Endodermal cell (in vitro differentiated cells): Measurements from ENCODE around the gene ACOD1. TPM values are rescaled to one million over a fixed set of nuclear protein-coding genes. Genes with fewer than 3 reads are reported as not detected.

Experiments used
- DNase-seq: peaks from one replicate; pipeline ENCODE4 v3.0.0-alpha.2; 2017
- H3K27ac ChIP-seq: 2 replicates; pipeline ENCODE4 v1.5.1; 2013; ENCODE audit warnings: mild to moderate bottlenecking, low read depth, low read length, moderate library complexity
- H3K27me3 ChIP-seq: 2 replicates; pipeline ENCODE4 v1.6.1; 2013; ENCODE audit warnings: mild to moderate bottlenecking, low read length, moderate library complexity; ENCODE audit not compliant: insufficient read depth, control insufficient read depth, poor library complexity, severe bottlenecking
- H3K36me3 ChIP-seq: 2 replicates; pipeline ENCODE4 v1.7.0; 2013; ENCODE audit warnings: mild to moderate bottlenecking, low read length, moderate library complexity; ENCODE audit not compliant: control insufficient read depth, insufficient read depth
- H3K4me1 ChIP-seq: one replicate; pipeline ENCODE4 v1.7.0; 2013; ENCODE audit warnings: low read length; ENCODE audit not compliant: control insufficient read depth, insufficient read depth
- H3K4me3 ChIP-seq: 2 replicates; pipeline ENCODE4 v1.5.1; 2013; ENCODE audit warnings: mild to moderate bottlenecking, low read length, moderate library complexity
- H3K9ac ChIP-seq: 2 replicates; pipeline ENCODE4 v1.6.1; 2013; ENCODE audit warnings: mild to moderate bottlenecking, low read length, moderate library complexity; ENCODE audit not compliant: poor library complexity, severe bottlenecking; ENCODE audit errors: extremely low read depth
- H3K9me3 ChIP-seq: 2 replicates; pipeline ENCODE4 v1.6.1; 2013; ENCODE audit warnings: mild to moderate bottlenecking, low read length, moderate library complexity; ENCODE audit not compliant: control insufficient read depth
- H3K27ac Mint-ChIP-seq: 2 replicates; pipeline ENCODE4 v1.8.0; 2020; ENCODE audit warnings: mixed read lengths
- H3K27me3 Mint-ChIP-seq: 2 replicates; pipeline ENCODE4 v1.8.0; 2021; ENCODE audit warnings: mild to moderate bottlenecking, mixed read lengths; ENCODE audit not compliant: insufficient read depth
- H3K36me3 Mint-ChIP-seq: 2 replicates; pipeline ENCODE4 v1.8.0; 2020; ENCODE audit warnings: low read depth, mixed read lengths
- H3K4me1 Mint-ChIP-seq: 2 replicates; pipeline ENCODE4 v1.8.0; 2020; ENCODE audit warnings: mixed read lengths
- H3K4me3 Mint-ChIP-seq: 2 replicates; pipeline ENCODE4 v1.8.0; 2020; ENCODE audit warnings: mild to moderate bottlenecking, moderate library complexity, mixed read lengths
- H3K9me3 Mint-ChIP-seq: 2 replicates; pipeline ENCODE4 v1.8.0; 2020; ENCODE audit warnings: mild to moderate bottlenecking, mixed read lengths
- WGBS, 2 experiments: methylation state at CpG; one replicate each; pipeline versions ENCODE4 v1.1.5 to v1.1.7; 2013; ENCODE audit warnings: missing lambda C conversion rate in 2 of 2, mixed read lengths in 1 of 2; ENCODE audit not compliant: insufficient coverage in 1 of 2, insufficient read length in 1 of 2; 5-methylcytosine and 5-hydroxymethylcytosine counted together
- total RNA-seq, 2 donors: library from RNA; stranded (reverse); fragmentation: NEBNext Ultra II Directional in 1 of 2; extraction: Animal tissue kit (Norgen Biotek cat#: 25700) in 1 of 2; gene quantifications; 2 replicates in 1 of 2; 3 replicates in 1 of 2; pipeline ENCODE4 v1.2.1, GENCODE V29; 2021
- TF ChIP-seq, protein P1 (sequence below): fragments of 200-600 bp; sonication (generic); conservative IDR thresholded peaks from 2 replicates; pipeline ENCODE4 v1.5.0; 2021; ENCODE audit warnings: antibody characterized with exemption, mild to moderate bottlenecking

The ACOD1 gene
- total RNA-seq, 2 donors from 2014 or later = not detected

GRCh38 chr13:76934671-76935070 is 13.6 kb upstream of the ACOD1 start:
- H3K36me3 ChIP-seq = no peaks in the 10 kb centered on the region
- no peak overlapping the region for H3K4me3 ChIP-seq
- H3K4me1 ChIP-seq = no peaks in the 10 kb centered on the region
- H3K4me1 Mint-ChIP-seq = no peaks in the 10 kb centered on the region
- no peak overlapping the region for H3K27ac ChIP-seq
- DNase-seq = no peak
- 91% methylated on average over 1 of the region's 1 CpG; no CpG with 5 or more reads in 1 of the 2 experiments for WGBS, 2 experiments
- no peak overlapping the region for H3K27ac Mint-ChIP-seq
- TF ChIP-seq, protein P1, sequence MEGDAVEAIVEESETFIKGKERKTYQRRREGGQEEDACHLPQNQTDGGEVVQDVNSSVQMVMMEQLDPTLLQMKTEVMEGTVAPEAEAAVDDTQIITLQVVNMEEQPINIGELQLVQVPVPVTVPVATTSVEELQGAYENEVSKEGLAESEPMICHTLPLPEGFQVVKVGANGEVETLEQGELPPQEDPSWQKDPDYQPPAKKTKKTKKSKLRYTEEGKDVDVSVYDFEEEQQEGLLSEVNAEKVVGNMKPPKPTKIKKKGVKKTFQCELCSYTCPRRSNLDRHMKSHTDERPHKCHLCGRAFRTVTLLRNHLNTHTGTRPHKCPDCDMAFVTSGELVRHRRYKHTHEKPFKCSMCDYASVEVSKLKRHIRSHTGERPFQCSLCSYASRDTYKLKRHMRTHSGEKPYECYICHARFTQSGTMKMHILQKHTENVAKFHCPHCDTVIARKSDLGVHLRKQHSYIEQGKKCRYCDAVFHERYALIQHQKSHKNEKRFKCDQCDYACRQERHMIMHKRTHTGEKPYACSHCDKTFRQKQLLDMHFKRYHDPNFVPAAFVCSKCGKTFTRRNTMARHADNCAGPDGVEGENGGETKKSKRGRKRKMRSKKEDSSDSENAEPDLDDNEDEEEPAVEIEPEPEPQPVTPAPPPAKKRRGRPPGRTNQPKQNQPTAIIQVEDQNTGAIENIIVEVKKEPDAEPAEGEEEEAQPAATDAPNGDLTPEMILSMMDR = no peak
- H3K4me3 Mint-ChIP-seq = no peak overlapping the region
- peaks cover 6% of the 10 kb centered on the region for H3K9me3 ChIP-seq
- no peak overlapping the region for H3K9ac ChIP-seq
- H3K36me3 Mint-ChIP-seq = no peaks in the 10 kb centered on the region
- no peaks in the 10 kb centered on the region for H3K27me3 Mint-ChIP-seq
- H3K27me3 ChIP-seq = no peaks in the 10 kb centered on the region
- no peaks in the 10 kb centered on the region for H3K9me3 Mint-ChIP-seq

DNA sequence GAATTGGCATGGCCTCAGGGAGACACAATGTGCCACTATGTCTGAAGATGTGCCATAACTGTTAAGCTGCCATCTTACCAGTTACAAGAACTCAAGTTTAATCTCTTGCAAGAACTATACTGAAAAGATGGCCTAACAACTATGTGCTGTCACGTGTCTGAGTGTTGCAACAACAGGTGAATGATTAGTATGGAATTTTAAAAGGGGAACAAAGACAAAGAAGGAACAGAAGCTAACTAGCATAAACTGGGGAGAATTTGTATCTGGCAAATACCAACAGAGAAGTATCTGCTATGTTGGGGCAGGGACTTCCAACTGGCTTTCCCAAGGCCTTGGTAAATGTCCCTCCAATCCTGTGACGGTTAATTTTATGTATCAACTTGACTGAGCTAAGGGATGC is 11.5 kb upstream of the ACOD1 start:
- H3K4me3 Mint-ChIP-seq = no peak overlapping the region
- H3K4me3 ChIP-seq = no peak overlapping the region
- TF ChIP-seq, protein P1 = no peak
- H3K27me3 ChIP-seq = no peaks in the 10 kb centered on the region
- no peak overlapping the region for H3K27ac ChIP-seq
- H3K4me1 Mint-ChIP-seq = no peaks in the 10 kb centered on the region
- no peak overlapping the region for H3K27ac Mint-ChIP-seq
- DNase-seq = no peak
- no peak overlapping the region for H3K9ac ChIP-seq
- WGBS, 2 experiments = 91 to 92% methylated on average over 1 to 2 of the region's 2 CpGs
- H3K36me3 Mint-ChIP-seq = no peaks in the 10 kb centered on the region
- no peaks in the 10 kb centered on the region for H3K36me3 ChIP-seq
- no peaks in the 10 kb centered on the region for H3K9me3 Mint-ChIP-seq
- no peaks in the 10 kb centered on the region for H3K9me3 ChIP-seq
- H3K27me3 Mint-ChIP-seq = no peaks in the 10 kb centered on the region
- no peaks in the 10 kb centered on the region for H3K4me1 ChIP-seq

- Mint-ChIP-seq H3K4me3 (no peak overlapping the region), H3K27me3 (no peaks in the 10 kb centered on the region), H3K27ac (no peak overlapping the region), H3K9me3 (no peaks in the 10 kb centered on the region), H3K36me3 (no peaks in the 10 kb centered on the region), H3K4me1 (no peaks in the 10 kb centered on the region)
- TF ChIP-seq, protein P1 = no peak
- H3K27me3 ChIP-seq = no peaks in the 10 kb centered on the region
- H3K27ac ChIP-seq = no peak overlapping the region
- no peaks in the 10 kb centered on the region for H3K36me3 ChIP-seq
- H3K4me3 ChIP-seq = no peak overlapping the region
- WGBS, 2 experiments = 89 to 91% methylated on average over 1 to 2 of the region's 2 CpGs
- no peak for DNase-seq
- H3K9me3 ChIP-seq = no peaks in the 10 kb centered on the region
- no peak overlapping the region for H3K9ac ChIP-seq
- no peaks in the 10 kb centered on the region for H3K4me1 ChIP-seq
Observed at GRCh38 chr13:76937281-76937820, 11.0 kb upstream of the ACOD1 start.
